Stomach smooth muscle (tissue), 2 donors: Measurements from ENCODE around the gene RBM17.
"Not testable (repeated sequence)": the region's sequence is repeated elsewhere in the genome, so short reads cannot be mapped to it uniquely, and the experiment has no call there.

Experiments
- H3K27ac ChIP-seq: one replicate; pipeline ENCODE4 v1.7.0; 2013; ENCODE audit warnings: mild to moderate bottlenecking, low read length, inconsistent platforms
- H3K27me3 ChIP-seq, 2 donors: one replicate each; pipeline ENCODE4 v1.7.0; 2013; ENCODE audit warnings: low read length in 2 of 2; ENCODE audit not compliant: insufficient read depth in 2 of 2, control insufficient read depth in 1 of 2
- H3K36me3 ChIP-seq, 2 donors: one replicate each; pipeline ENCODE4 v1.7.0; 2013; ENCODE audit warnings: low read length in 2 of 2; ENCODE audit not compliant: control insufficient read depth in 2 of 2, insufficient read depth in 2 of 2
- H3K4me1 ChIP-seq: one replicate; pipeline ENCODE4 v1.7.0; 2013; ENCODE audit warnings: low read length; ENCODE audit not compliant: control insufficient read depth, insufficient read depth
- H3K4me3 ChIP-seq, 2 donors: one replicate each; pipeline ENCODE4 v1.7.0; 2013; ENCODE audit warnings: low read length in 2 of 2
- H3K9ac ChIP-seq, 2 donors: one replicate each; pipeline ENCODE4 v1.7.0; 2013; ENCODE audit warnings: low read length in 2 of 2, mild to moderate bottlenecking in 1 of 2
- H3K9me3 ChIP-seq, 2 donors: one replicate each; pipeline ENCODE4 v1.7.0; 2013; ENCODE audit warnings: low read length in 2 of 2; ENCODE audit not compliant: control insufficient read depth in 2 of 2
- donor health status: healthy.
- donor health status: Pancreatic carcinoma.

The RBM17 gene

GRCh38 chr10:6115411-6115810, 26.6 kb downstream of the RBM17 start:
- Histone ChIP-seq H3K9me3 (no peaks in the 10 kb centered on the region), H3K36me3 (peaks cover 33 to 40% of the 10 kb centered on the region in 2 donors), H3K4me3 (no peak overlapping the region), H3K27me3 (no peaks in the 10 kb centered on the region), H3K4me1 (no peaks in the 10 kb centered on the region), H3K27ac (no peak overlapping the region), H3K9ac (no peak overlapping the region)

- no peaks in the 10 kb centered on the region for H3K27me3 ChIP-seq
- no peak overlapping the region for H3K9ac ChIP-seq
- H3K9me3 ChIP-seq = no peaks in the 10 kb centered on the region
- no peak overlapping the region for H3K27ac ChIP-seq
- H3K4me3 ChIP-seq = no peak overlapping the region
- H3K36me3 ChIP-seq = peaks cover 28 to 36% of the 10 kb centered on the region in 2 donors
- peaks cover 4% of the 10 kb centered on the region for H3K4me1 ChIP-seq
Measured at GRCh38 chr10:6115824-6116350, 27.1 kb downstream of the RBM17 start.

- H3K27me3 ChIP-seq = no peaks in the 10 kb centered on the region
- peaks cover 27 to 29% of the 10 kb centered on the region in 2 donors for H3K36me3 ChIP-seq
- H3K4me1 ChIP-seq = peaks cover 5% of the 10 kb centered on the region
- no peak overlapping the region for H3K9ac ChIP-seq
- no peaks in the 10 kb centered on the region for H3K9me3 ChIP-seq
- H3K27ac ChIP-seq = no peak overlapping the region
- H3K4me3 ChIP-seq = no peak overlapping the region
Measured at GRCh38 chr10:6116806-6117205, 28.0 kb downstream of the RBM17 start.

- peaks cover 5% of the 10 kb centered on the region for H3K4me1 ChIP-seq
- no peaks in the 10 kb centered on the region for H3K27me3 ChIP-seq
- H3K9me3 ChIP-seq = no peaks in the 10 kb centered on the region
- no peak overlapping the region for H3K27ac ChIP-seq
- no peak overlapping the region for H3K4me3 ChIP-seq
- H3K9ac ChIP-seq = no peak overlapping the region
- H3K36me3 ChIP-seq = peaks cover 18 to 21% of the 10 kb centered on the region in 2 donors
Measured at GRCh38 chr10:6117711-6118110, 28.9 kb downstream of the RBM17 start.

GRCh38 chr10:6119423-6119822, 30.6 kb downstream of the RBM17 start:
- no peak overlapping the region for H3K4me3 ChIP-seq
- no peak overlapping the region for H3K27ac ChIP-seq
- H3K36me3 ChIP-seq = peaks cover 5 to 9% of the 10 kb centered on the region in 2 donors

GRCh38 chr10:6119962-6120361, 31.1 kb downstream of the RBM17 start:
- H3K4me3 ChIP-seq = no peak overlapping the region
- peaks cover 0 to 7% of the 10 kb centered on the region in 2 donors for H3K36me3 ChIP-seq
- peaks cover 11% of the 10 kb centered on the region for H3K4me1 ChIP-seq
- H3K9ac ChIP-seq = no peak overlapping the region
- H3K27me3 ChIP-seq = no peaks in the 10 kb centered on the region
- no peak overlapping the region for H3K27ac ChIP-seq
- no peaks in the 10 kb centered on the region for H3K9me3 ChIP-seq

More at GRCh38 chr10:6119423-6119822, 30.6 kb downstream of the RBM17 start:
- Histone ChIP-seq H3K27me3 (no peaks in the 10 kb centered on the region), H3K4me1 (peaks cover 6% of the 10 kb centered on the region), H3K9me3 (no peaks in the 10 kb centered on the region), H3K9ac (no peak overlapping the region)

GRCh38 chr10:6120691-6121090, 31.9 kb downstream of the RBM17 start:
- Histone ChIP-seq H3K9ac (no peak overlapping the region), H3K4me3 (no peak overlapping the region), H3K27me3 (no peaks in the 10 kb centered on the region), H3K27ac (no peak overlapping the region), H3K9me3 (no peaks in the 10 kb centered on the region), H3K36me3 (peaks cover 0 to 2% of the 10 kb centered on the region in 2 donors), H3K4me1 (peaks cover 11% of the 10 kb centered on the region)

GRCh38 chr10:6121146-6121545, 32.3 kb downstream of the RBM17 start:
- H3K4me1 ChIP-seq = peaks cover 11% of the 10 kb centered on the region
- H3K36me3 ChIP-seq = peaks cover 0 to 2% of the 10 kb centered on the region in 2 donors
- no peak overlapping the region for H3K27ac ChIP-seq
- no peak overlapping the region for H3K9ac ChIP-seq
- no peaks in the 10 kb centered on the region for H3K9me3 ChIP-seq
- H3K4me3 ChIP-seq = no peak overlapping the region
- no peaks in the 10 kb centered on the region for H3K27me3 ChIP-seq

- Histone ChIP-seq H3K9ac (no peak overlapping the region), H3K36me3 (peaks cover 0 to 2% of the 10 kb centered on the region in 2 donors), H3K4me3 (no peak overlapping the region), H3K9me3 (no peaks in the 10 kb centered on the region), H3K27me3 (no peaks in the 10 kb centered on the region), H3K4me1 (peaks cover 11% of the 10 kb centered on the region), H3K27ac (no peak overlapping the region)
Measured at GRCh38 chr10:6123532-6123931, 34.7 kb downstream of the RBM17 start.

- H3K4me3 ChIP-seq = no peak overlapping the region
- peaks cover 15% of the 10 kb centered on the region for H3K4me1 ChIP-seq
- H3K27ac ChIP-seq = no peak overlapping the region
- no peaks in the 10 kb centered on the region for H3K27me3 ChIP-seq
- H3K9ac ChIP-seq = no peak overlapping the region
- no peaks in the 10 kb centered on the region for H3K9me3 ChIP-seq
- H3K36me3 ChIP-seq = peaks cover 0 to 2% of the 10 kb centered on the region in 2 donors
Measured at GRCh38 chr10:6124666-6125065, 35.8 kb downstream of the RBM17 start.

- H3K9ac ChIP-seq, H3K9me3 ChIP-seq, H3K4me1 ChIP-seq, H3K27ac ChIP-seq, H3K36me3 ChIP-seq, H3K27me3 ChIP-seq, H3K4me3 ChIP-seq: not testable (repeated sequence)
Measured at GRCh38 chr10:6127461-6127860, 38.6 kb downstream of the RBM17 start.
